Activated CD8-positive, alpha-beta T cell treated with anti-CD3 and anti-CD28 coated beads, Interleukin-2, amount 10 ng/mL, durations not matched to agents 7 days and 5 days (primary cell): Measurements from ENCODE around the gene VTI1A. TPM values are rescaled to one million over a fixed set of nuclear protein-coding genes. Genes with fewer than 3 reads are reported as not detected.

Experiments used
- ATAC-seq: fragments of 150-1000 bp; cut with Tn5 transposase; one replicate; pipeline ENCODE4 v1.10.0; 2021; ENCODE audit warnings: moderate library complexity
- CTCF ChIA-PET: fragments of 350-600 bp; sonication (Branson Sonifier 250); formaldehyde crosslinking; loops from one replicate; lab custom pipeline; 2021; ENCODE audit warnings: antibody characterized with exemption; lab: Charles Lee
- POLR2A ChIA-PET: fragments of 350-600 bp; sonication (Branson Sonifier 250); formaldehyde crosslinking; loops from one replicate; lab custom pipeline; 2021; ENCODE audit warnings: antibody characterized with exemption; lab: Charles Lee
- DNase-seq: peaks from one replicate; pipeline ENCODE4 v3.0.0-alpha.2; 2020
- H3K27ac Mint-ChIP-seq: one replicate; pipeline ENCODE4 v1.8.0; 2021; ENCODE audit warnings: mild to moderate bottlenecking, mixed read lengths
- H3K27me3 Mint-ChIP-seq: one replicate; pipeline ENCODE4 v1.8.0; 2021; ENCODE audit warnings: low read depth, mixed read lengths
- H3K36me3 Mint-ChIP-seq: one replicate; pipeline ENCODE4 v1.8.0; 2021; ENCODE audit warnings: low read depth, mixed read lengths
- H3K4me1 Mint-ChIP-seq: one replicate; pipeline ENCODE4 v1.8.0; 2021; ENCODE audit warnings: low read depth, mixed read lengths
- H3K4me3 Mint-ChIP-seq: one replicate; pipeline ENCODE4 v1.8.0; 2021; ENCODE audit warnings: mild to moderate bottlenecking, mixed read lengths
- H3K9me3 Mint-ChIP-seq: one replicate; pipeline ENCODE4 v1.8.0; 2022; ENCODE audit warnings: mixed read lengths; ENCODE audit not compliant: insufficient read depth
- total RNA-seq, 2 experiments: library from RNA; stranded (reverse); gene quantifications; one replicate each; pipeline ENCODE4 v1.2.3, GENCODE V29; 2021

The VTI1A gene
- total RNA-seq, 2 experiments from 2014 or later, result 40.2 to 43.7 TPM

DNA sequence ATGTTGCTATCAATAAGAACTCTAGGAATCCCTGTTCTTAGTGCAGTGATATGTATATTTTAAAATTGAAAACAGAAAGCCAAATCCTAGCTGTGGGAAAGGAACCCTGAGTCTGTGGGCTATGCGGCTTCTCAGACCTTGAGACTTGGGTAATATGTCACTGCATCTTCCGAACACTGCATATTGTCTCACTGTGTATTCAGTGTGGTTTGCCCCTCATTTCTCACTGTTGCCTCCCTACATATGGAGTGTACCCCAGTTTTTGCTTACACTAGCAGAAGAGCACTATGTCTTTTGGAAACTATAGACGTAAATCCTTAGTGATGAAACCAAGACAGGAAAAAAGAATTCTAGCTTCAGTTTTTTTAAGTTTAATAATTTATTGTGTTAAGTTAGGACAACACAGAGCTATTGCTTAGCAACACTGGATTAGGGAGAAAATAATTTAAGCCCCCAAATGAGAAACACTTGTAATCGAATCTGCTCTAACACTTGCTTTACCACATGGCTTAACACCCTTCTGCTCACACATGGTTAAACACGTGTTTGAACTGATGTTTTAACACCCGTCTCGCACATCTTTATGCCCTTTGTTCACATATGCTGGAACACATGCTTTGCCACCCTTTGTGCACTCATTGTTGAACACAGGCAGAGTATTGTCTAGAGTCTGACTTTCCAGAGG lies 251.3 kb downstream of the VTI1A start:
- no peak overlapping the region for H3K4me3 Mint-ChIP-seq
- DNase-seq (no peak), ATAC-seq (no peak)
- ChIA-PET CTCF (no interaction called here), POLR2A (no interaction called here)
- no peak overlapping the region for H3K27ac Mint-ChIP-seq
- H3K36me3 Mint-ChIP-seq, result peaks cover 6% of the 10 kb centered on the region
- no peaks in the 10 kb centered on the region for H3K9me3 Mint-ChIP-seq
- H3K27me3 Mint-ChIP-seq, result no peaks in the 10 kb centered on the region
- no peaks in the 10 kb centered on the region for H3K4me1 Mint-ChIP-seq

DNA sequence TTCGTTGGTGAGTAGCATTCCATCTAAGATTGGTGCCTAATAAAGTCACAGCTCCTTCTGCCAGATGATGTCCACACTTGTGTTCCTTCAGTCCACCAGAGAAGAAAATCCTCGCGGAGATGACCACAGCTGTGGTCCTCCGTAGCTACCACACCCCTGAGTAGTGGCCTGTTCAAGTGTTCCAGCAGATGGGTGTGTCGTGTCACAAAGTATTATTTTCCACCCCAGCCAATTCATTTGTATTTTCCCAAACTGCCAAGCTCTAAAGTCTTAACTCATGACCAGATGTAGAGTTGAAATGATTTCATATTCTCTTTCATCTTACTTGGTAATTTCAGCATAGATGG lies 251.8 kb downstream of the VTI1A start:
- H3K4me1 Mint-ChIP-seq, result no peaks in the 10 kb centered on the region
- ATAC-seq, result no peak
- H3K27me3 Mint-ChIP-seq, result no peaks in the 10 kb centered on the region
- H3K36me3 Mint-ChIP-seq, result peaks cover 6% of the 10 kb centered on the region
- no peak for DNase-seq
- CTCF ChIA-PET, result no interaction called here
- no peak overlapping the region for H3K27ac Mint-ChIP-seq
- H3K9me3 Mint-ChIP-seq, result no peaks in the 10 kb centered on the region
- H3K4me3 Mint-ChIP-seq, result no peak overlapping the region
- POLR2A ChIA-PET, result no interaction called here

DNA sequence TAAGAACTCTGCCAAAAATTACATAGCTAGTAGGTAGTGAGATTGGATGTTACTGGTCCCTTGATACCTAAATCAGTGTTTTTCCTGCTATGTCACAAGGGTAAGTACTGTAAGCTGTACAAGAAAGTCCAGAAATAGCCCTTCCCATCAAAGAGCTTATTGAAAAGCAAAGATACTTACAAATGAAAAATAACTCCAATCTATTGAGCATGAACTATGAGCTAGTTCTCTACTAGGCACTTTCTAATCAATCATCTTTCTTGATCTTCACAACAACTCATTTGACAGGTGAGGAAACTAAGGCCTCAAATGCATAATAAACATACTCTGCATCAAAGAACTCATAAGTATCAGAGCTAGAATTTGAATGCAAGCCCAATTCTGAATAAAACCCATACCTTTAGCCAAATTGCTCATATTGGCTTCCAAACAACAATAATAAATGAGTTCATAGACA lies 253.2 kb downstream of the VTI1A start:
- no peaks in the 10 kb centered on the region for H3K9me3 Mint-ChIP-seq
- no peaks in the 10 kb centered on the region for H3K4me1 Mint-ChIP-seq
- H3K27me3 Mint-ChIP-seq, result no peaks in the 10 kb centered on the region
- no peak for ATAC-seq
- H3K27ac Mint-ChIP-seq, result no peak overlapping the region
- no peak for DNase-seq
- ChIA-PET POLR2A (no interaction called here), CTCF (no interaction called here)
- H3K36me3 Mint-ChIP-seq, result peaks cover 6% of the 10 kb centered on the region
- H3K4me3 Mint-ChIP-seq, result no peak overlapping the region

DNA sequence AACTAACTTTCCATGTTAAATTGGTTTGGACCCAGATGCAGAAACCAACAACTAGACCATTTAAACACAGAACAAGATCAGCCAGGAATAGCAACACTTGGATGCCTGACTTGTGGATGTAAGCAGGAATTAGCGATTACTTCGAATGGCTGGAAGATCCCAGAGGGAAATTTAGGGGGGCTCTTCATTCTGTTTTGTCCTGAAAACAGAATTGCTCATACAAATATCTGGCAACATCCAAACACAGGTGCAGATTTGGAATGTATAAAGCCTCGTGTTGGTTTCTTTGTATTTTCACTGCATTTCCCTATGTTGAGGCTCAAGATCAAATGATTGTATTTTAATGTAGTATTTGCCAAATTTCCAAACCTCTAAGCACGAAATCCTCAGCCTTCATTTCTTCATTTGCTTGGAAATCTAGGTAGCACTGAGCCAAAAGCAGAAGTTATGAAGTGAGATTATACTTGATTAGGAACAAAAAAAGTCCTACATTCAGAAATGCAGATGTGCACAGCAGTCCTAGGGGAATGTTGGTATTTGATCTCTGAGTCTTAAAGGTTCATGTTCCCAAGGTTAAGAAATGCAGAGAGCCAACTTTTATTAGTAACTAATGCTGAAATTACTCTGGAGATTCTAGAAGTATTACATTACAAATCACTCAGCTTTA lies 254.3 kb downstream of the VTI1A start:
- H3K9me3 Mint-ChIP-seq, result no peaks in the 10 kb centered on the region
- H3K27me3 Mint-ChIP-seq, result no peaks in the 10 kb centered on the region
- DNase-seq (no peak), ATAC-seq (no peak)
- H3K4me3 Mint-ChIP-seq, result no peak overlapping the region
- ChIA-PET POLR2A (no interaction called here), CTCF (interaction anchor here (1.0 kb wide), 1 partner anchor 17 kb away, joined by 3 read pairs; no protein-coding TSS in a partner anchor)
- no peaks in the 10 kb centered on the region for H3K4me1 Mint-ChIP-seq
- H3K27ac Mint-ChIP-seq, result no peak overlapping the region
- peaks cover 6% of the 10 kb centered on the region for H3K36me3 Mint-ChIP-seq

DNA sequence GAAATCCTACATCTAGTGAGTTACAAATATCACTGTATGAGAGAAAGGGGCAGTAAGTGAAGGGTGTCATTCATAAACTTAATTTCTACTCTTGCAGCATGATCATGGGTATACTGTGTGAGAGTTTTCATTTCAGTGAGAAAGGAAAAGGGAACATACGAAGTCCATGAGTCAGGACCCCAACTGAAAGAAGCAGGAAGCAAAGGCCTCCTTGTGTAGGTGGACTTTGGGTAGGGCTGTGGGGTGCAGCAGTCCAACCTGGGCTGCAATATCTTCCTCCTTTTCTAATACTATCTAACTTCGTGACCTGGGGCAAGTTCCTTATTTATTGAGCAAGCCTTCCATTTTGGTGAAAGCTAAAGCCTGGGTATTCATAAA lies 254.9 kb downstream of the VTI1A start:
- ChIA-PET CTCF (interaction anchor here (1.0 kb wide), 1 partner anchor 18 kb away, joined by 3 read pairs; no protein-coding TSS in a partner anchor), POLR2A (no interaction called here)
- DNase-seq (no peak), ATAC-seq (no peak)
- Mint-ChIP-seq H3K27me3 (no peaks in the 10 kb centered on the region), H3K9me3 (no peaks in the 10 kb centered on the region), H3K4me3 (no peak overlapping the region), H3K4me1 (peaks cover 4% of the 10 kb centered on the region), H3K36me3 (peaks cover 6% of the 10 kb centered on the region), H3K27ac (no peak overlapping the region)

DNA sequence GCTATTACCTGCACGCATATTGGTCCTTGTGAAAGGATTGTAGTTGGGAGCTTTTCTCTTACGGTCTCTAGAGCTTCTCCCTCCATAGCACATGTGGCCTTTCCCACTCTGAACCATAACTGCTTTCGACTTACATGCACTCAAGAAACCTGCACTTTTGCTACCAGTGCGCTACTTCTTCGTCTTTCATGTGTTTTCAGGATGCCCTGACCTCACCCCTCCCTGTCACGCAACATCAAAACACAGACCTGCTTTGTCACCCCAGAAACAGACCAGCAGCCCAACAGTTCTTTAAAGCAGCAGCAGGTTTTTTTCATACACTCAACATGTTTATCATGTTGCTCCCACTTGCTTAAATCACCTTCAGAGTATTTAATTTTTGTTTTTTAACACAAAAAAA lies 259.6 kb downstream of the VTI1A start:
- ATAC-seq (peak; percentile 47), DNase-seq (no peak)
- Mint-ChIP-seq H3K4me3 (no peak overlapping the region), H3K27me3 (no peaks in the 10 kb centered on the region), H3K27ac (no peak overlapping the region), H3K4me1 (peaks cover 4% of the 10 kb centered on the region), H3K9me3 (no peaks in the 10 kb centered on the region), H3K36me3 (peaks cover 5% of the 10 kb centered on the region)
- POLR2A ChIA-PET, result no interaction called here
- CTCF ChIA-PET, result interaction anchor here (1.3 kb wide), 1 partner anchor 13 kb away, joined by 3 read pairs; no protein-coding TSS in a partner anchor

DNA sequence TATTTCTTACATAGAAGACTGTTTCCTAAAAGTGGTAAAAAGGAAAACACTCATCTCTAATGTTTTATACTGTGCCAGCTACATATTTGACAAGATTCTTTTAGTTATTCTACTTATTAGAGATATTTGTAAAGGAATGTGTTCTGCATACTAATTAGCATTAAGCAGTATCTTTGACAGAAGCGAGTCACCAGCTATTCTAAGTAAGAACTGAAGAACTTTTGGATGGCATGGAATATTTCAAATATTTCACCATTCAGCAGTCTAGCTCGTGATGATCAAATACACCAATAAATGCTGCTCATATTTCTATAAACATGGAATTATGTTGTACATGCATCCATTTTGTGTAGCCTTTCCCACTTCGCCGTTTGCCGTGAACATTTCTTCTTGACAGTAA lies 261.4 kb downstream of the VTI1A start:
- Mint-ChIP-seq H3K9me3 (no peaks in the 10 kb centered on the region), H3K4me1 (peaks cover 4% of the 10 kb centered on the region), H3K27me3 (no peaks in the 10 kb centered on the region), H3K36me3 (peaks cover 2% of the 10 kb centered on the region), H3K27ac (no peak overlapping the region), H3K4me3 (no peak overlapping the region)
- ChIA-PET CTCF (no interaction called here), POLR2A (no interaction called here)
- DNase-seq (no peak), ATAC-seq (no peak)

DNA sequence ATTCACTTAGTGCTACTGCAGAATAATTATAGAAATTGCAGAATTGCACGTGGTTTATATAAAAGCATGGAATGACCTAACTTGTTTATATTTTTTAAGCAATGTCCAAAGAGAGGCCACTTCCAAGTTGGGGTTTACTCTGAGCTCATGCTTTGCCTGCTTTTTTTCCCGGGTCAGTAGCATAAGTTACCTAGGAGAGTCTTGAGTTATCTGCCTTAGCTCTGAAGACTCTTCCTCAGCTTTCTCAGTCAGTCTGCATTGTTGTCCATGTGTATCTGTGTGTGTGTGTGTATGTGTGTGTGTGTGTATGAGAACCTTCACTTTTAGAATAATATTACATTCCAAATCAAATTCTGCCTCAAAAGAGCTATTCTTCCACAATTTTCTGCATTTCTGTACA lies 263.5 kb downstream of the VTI1A start:
- no peaks in the 10 kb centered on the region for H3K27me3 Mint-ChIP-seq
- ATAC-seq (no peak), DNase-seq (no peak)
- ChIA-PET CTCF (interaction anchor here (3.3 kb wide), 1 partner anchor 11 kb away, joined by 9 read pairs; no protein-coding TSS in a partner anchor), POLR2A (no interaction called here)
- peaks cover 2% of the 10 kb centered on the region for H3K36me3 Mint-ChIP-seq
- H3K9me3 Mint-ChIP-seq, result no peaks in the 10 kb centered on the region
- no peak overlapping the region for H3K27ac Mint-ChIP-seq
- H3K4me3 Mint-ChIP-seq, result no peak overlapping the region
- H3K4me1 Mint-ChIP-seq, result peaks cover 4% of the 10 kb centered on the region

- H3K36me3 Mint-ChIP-seq, result peaks cover 8% of the 10 kb centered on the region
- H3K27ac Mint-ChIP-seq, result no peak overlapping the region
- H3K9me3 Mint-ChIP-seq, result no peaks in the 10 kb centered on the region
- H3K4me3 Mint-ChIP-seq, result no peak overlapping the region
- ATAC-seq (no peak), DNase-seq (no peak)
- CTCF ChIA-PET, result interaction anchor here (3.3 kb wide), 1 partner anchor 10 kb away, joined by 9 read pairs; no protein-coding TSS in a partner anchor
- H3K27me3 Mint-ChIP-seq, result no peaks in the 10 kb centered on the region
- POLR2A ChIA-PET, result no interaction called here
- peaks cover 4% of the 10 kb centered on the region for H3K4me1 Mint-ChIP-seq
Measured at GRCh38 chr10:112711366-112711765, 264.4 kb downstream of the VTI1A start.

GRCh38 chr10:112712536-112712935 lies 265.5 kb downstream of the VTI1A start:
- Mint-ChIP-seq H3K9me3 (no peaks in the 10 kb centered on the region), H3K4me3 (no peak overlapping the region), H3K4me1 (no peaks in the 10 kb centered on the region), H3K27ac (no peak overlapping the region), H3K36me3 (peaks cover 8% of the 10 kb centered on the region), H3K27me3 (no peaks in the 10 kb centered on the region)
- ChIA-PET POLR2A (no interaction called here), CTCF (interaction anchor here (0.6 to 3.3 kb wide), 2 partner anchors 9 to 125 kb away, joined by 3 to 9 read pairs; no protein-coding TSS in a partner anchor)
- DNase-seq (no peak), ATAC-seq (no peak)

- DNase-seq, result no peak
- ChIA-PET POLR2A (no interaction called here), CTCF (interaction anchor here (3.3 kb wide), 1 partner anchor 8 kb away, joined by 9 read pairs; no protein-coding TSS in a partner anchor)
- Mint-ChIP-seq H3K9me3 (no peaks in the 10 kb centered on the region), H3K4me1 (no peaks in the 10 kb centered on the region), H3K36me3 (peaks cover 8% of the 10 kb centered on the region), H3K27ac (no peak overlapping the region), H3K27me3 (no peaks in the 10 kb centered on the region), H3K4me3 (no peak overlapping the region)
- ATAC-seq, result no peak
Measured at GRCh38 chr10:112713411-112713810, 266.4 kb downstream of the VTI1A start.

GRCh38 chr10:112715581-112715980 lies 268.6 kb downstream of the VTI1A start:
- H3K4me3 Mint-ChIP-seq, result no peak overlapping the region
- H3K9me3 Mint-ChIP-seq, result no peaks in the 10 kb centered on the region
- H3K27me3 Mint-ChIP-seq, result no peaks in the 10 kb centered on the region
- H3K36me3 Mint-ChIP-seq, result peaks cover 8% of the 10 kb centered on the region
- DNase-seq, result no peak
- H3K27ac Mint-ChIP-seq, result no peak overlapping the region
- POLR2A ChIA-PET, result no interaction called here
- ATAC-seq, result no peak
- no peaks in the 10 kb centered on the region for H3K4me1 Mint-ChIP-seq
- CTCF ChIA-PET, result no interaction called here
